Esophagus squamous epithelium (tissue), 5 donors: Measurements from ENCODE around the gene SNX10. TPM values are rescaled to one million over a fixed set of nuclear protein-coding genes. Genes with fewer than 3 reads are reported as not detected.
A peak's percentile ranks its signal among the peaks of the same experiment; 100 is the strongest.

Experiments
- DNase-seq: peaks from one replicate; lab custom pipeline; 2025; lab: John Stamatoyannopoulos, UW
- H3K27ac ChIP-seq, 4 donors: fragments of 200-600 bp; sonication (generic); one replicate each; pipeline ENCODE4 v1.5.1; 2016 to 2019; ENCODE audit warnings: mild to moderate bottlenecking in 1 of 4
- H3K27me3 ChIP-seq, 4 donors: fragments of 200-600 bp; sonication (generic); 1 replicate in 3 of 4; 2 replicates in 1 of 4; pipeline versions ENCODE4 v1.5.1 to v1.6.0; 2017 to 2021; ENCODE audit warnings: antibody characterized with exemption in 1 of 4
- H3K36me3 ChIP-seq, 3 donors: fragments of 200-600 bp; sonication (generic); one replicate each; pipeline ENCODE4 v1.5.1; 2016 to 2019
- H3K4me1 ChIP-seq, 3 donors: fragments of 200-600 bp; sonication (generic); one replicate each; pipeline ENCODE4 v1.5.1; 2017 to 2019
- H3K4me3 ChIP-seq, 4 donors: fragments of 200-600 bp; sonication (generic); 1 replicate in 3 of 4; 2 replicates in 1 of 4; pipeline ENCODE4 v1.5.1; 2016 to 2019; ENCODE audit warnings: mild to moderate bottlenecking in 2 of 4, moderate library complexity in 1 of 4
- H3K9me3 ChIP-seq, 3 donors: fragments of 200-600 bp; sonication (generic); one replicate each; pipeline ENCODE4 v1.5.1; 2016 to 2019
- CTCF ChIP-seq, 6 experiments: fragments of 450-650 bp in 4 of 6; fragments of 200-600 bp in 2 of 6; sonication (generic) in 2 of 6; IDR thresholded peaks; one replicate each; pipeline ENCODE4 v1.5.1; 2016 to 2019; ENCODE audit warnings: antibody characterized with exemption in 6 of 6, mild to moderate bottlenecking in 4 of 6, moderate library complexity in 4 of 6
- POLR2A ChIP-seq, 4 donors: fragments of 450-650 bp; IDR thresholded peaks; one replicate each; pipeline ENCODE4 v1.6.1; 2017; ENCODE audit warnings: antibody characterized with exemption in 4 of 4, mild to moderate bottlenecking in 4 of 4, moderate library complexity in 3 of 4
- WGBS, 2 donors: methylation state at CpG; one replicate each; pipeline ENCODE4 v1.1.5; 2018; 5-methylcytosine and 5-hydroxymethylcytosine counted together
- intact Hi-C: fragments of 100-400 bp; cut with DNase I; formaldehyde crosslinking; loops from one replicate; pipeline ENCODE4 v1.15.0; 2022
- total RNA-seq, 4 donors: library from RNA; depleted of rRNA; stranded (reverse); fragments of >200 nt; gene quantifications; one replicate each; pipeline ENCODE4 v1.1.0, GENCODE V29; 2016
- donor health status: DM: yes; HTN: yes; CAD: no.

SNX10 gene
- total RNA-seq, 4 donors from 2014 or later = 2.7 to 7.4 (median 3.6) TPM; not detected in 1

- DNase-seq = no peak
- WGBS, 2 donors = 85 to 86% methylated on average over 7 of the region's 7 CpGs
- Histone ChIP-seq H3K36me3 (no peaks in the 10 kb centered on the region), H3K27me3 (no peaks in the 10 kb centered on the region), H3K9me3 (no peaks in the 10 kb centered on the region), H3K4me3 (no peak overlapping the region), H3K4me1 (no peaks in the 10 kb centered on the region), H3K27ac (no peak overlapping the region)
- TF ChIP-seq POLR2A (IDR thresholded peaks at IDR 0.05) (no peak), CTCF (IDR thresholded peaks at IDR 0.05) (no peak)
- intact Hi-C loops = no loop called here
These were observed 6.9 kb downstream of the SNX10 start for GRCh38 chr7:26298472-26299058.

GRCh38 chr7:26305090-26305868, 13.6 kb downstream of the SNX10 start:
- intact Hi-C loops = no loop called here
- no peak for TF ChIP-seq POLR2A (IDR thresholded peaks at IDR 0.05)
- TF ChIP-seq CTCF (IDR thresholded peaks at IDR 0.05) = no peak
- Histone ChIP-seq H3K4me3 (no peak overlapping the region), H3K4me1 (peaks cover 0 to 10% (median 0%) of the 10 kb centered on the region in 3 donors), H3K36me3 (no peaks in the 10 kb centered on the region), H3K27me3 (no peaks in the 10 kb centered on the region), H3K9me3 (no peaks in the 10 kb centered on the region), H3K27ac (no peak overlapping the region)
- no peak for DNase-seq
- 75 to 84% methylated on average over 7 to 8 of the region's 9 CpGs for WGBS, 2 donors

GRCh38 chr7:26305869-26306665, 14.4 kb downstream of the SNX10 start:
- Histone ChIP-seq H3K27me3 (no peaks in the 10 kb centered on the region), H3K4me3 (no peak overlapping the region), H3K4me1 (peaks cover 0 to 10% (median 0%) of the 10 kb centered on the region in 3 donors), H3K36me3 (no peaks in the 10 kb centered on the region), H3K27ac (no peak overlapping the region), H3K9me3 (no peaks in the 10 kb centered on the region)
- TF ChIP-seq POLR2A (IDR thresholded peaks at IDR 0.05) (no peak), CTCF (IDR thresholded peaks at IDR 0.05) (no peak)
- WGBS, 2 donors = 85 to 90% methylated on average over 13 to 14 of the region's 16 CpGs
- intact Hi-C loops = no loop called here
- DNase-seq = no peak

GRCh38 chr7:26306790-26307189, 15.1 kb downstream of the SNX10 start:
- DNase-seq = no peak
- no peak for TF ChIP-seq CTCF (IDR thresholded peaks at IDR 0.05)
- intact Hi-C loops = no loop called here
- Histone ChIP-seq H3K4me1 (peaks cover 0 to 10% (median 0%) of the 10 kb centered on the region in 3 donors), H3K4me3 (no peak overlapping the region), H3K9me3 (no peaks in the 10 kb centered on the region), H3K27ac (peak overlapping the region in 2 of 4 donors; percentile 50 to 84), H3K36me3 (no peaks in the 10 kb centered on the region), H3K27me3 (no peaks in the 10 kb centered on the region)
- WGBS, 2 donors = 76 to 82% methylated on average over 2 to 3 of the region's 3 CpGs
